Midbrain (tissue), 1 donor: ENCODE results near the gene ELK3.

Source experiments
- DNase-seq: peaks from one replicate; lab custom pipeline; 2025; lab: John Stamatoyannopoulos, UW

Gene ELK3

DNA sequence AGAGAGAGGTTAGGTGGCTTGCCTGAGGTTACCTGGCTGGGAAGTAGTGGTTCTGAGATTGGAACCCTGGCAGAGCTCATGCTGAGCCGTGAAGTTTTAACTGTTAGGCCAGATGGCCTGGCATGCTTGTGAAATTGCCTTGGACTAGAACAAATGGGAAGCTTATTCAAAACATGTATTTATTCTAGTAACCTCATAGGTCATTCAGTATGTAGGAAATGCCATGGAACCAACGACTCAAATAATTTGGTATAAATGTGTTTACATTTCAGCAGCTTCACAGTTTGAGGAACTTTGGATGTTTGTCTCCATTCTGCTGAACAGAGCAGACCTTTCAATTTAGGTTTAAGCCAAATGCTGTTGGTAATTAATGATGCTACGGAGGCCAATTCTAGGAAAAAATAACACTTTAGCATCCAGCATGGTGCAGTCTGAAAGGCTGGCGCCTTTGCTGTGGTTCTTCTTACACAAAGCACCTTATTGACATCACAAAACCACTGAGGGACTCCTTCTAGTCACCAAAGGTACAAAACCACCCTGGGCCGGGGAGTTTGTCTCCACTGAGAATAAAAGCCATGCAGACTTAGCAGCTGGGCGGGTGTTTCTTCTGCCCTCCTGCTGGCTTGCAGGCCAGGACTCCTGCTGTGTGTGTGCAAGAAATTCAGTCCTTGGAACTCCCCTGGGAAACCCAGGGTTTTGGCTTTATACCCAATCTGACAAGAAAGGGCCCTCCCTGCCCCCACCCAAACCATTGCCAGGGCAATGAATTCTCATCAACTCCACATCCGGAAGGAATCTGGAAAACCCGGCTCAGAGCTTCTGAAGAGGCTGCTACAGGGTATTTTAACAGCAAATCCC lies 64.2 kb downstream of the ELK3 start:
- DNase-seq, result peak; percentile 42

DNA sequence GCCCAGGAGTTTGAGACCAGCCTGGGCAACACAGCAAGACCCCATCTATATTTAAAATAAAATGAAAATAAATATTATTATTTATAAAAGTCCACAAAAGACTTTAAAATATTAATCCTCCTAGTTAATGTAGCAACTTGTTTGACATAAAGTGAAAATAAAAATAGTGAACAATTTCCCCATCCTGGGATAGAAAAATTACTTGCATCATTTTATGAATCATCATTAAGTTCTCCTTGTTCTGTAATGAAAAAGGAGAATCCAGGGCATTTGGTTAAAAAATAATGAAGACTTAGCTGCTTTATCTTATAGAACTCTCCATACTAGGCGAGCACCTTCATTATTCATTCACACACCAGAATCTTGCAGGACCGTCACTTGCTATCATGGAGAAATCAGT lies 66.1 kb downstream of the ELK3 start:
- DNase-seq, result no peak

DNA sequence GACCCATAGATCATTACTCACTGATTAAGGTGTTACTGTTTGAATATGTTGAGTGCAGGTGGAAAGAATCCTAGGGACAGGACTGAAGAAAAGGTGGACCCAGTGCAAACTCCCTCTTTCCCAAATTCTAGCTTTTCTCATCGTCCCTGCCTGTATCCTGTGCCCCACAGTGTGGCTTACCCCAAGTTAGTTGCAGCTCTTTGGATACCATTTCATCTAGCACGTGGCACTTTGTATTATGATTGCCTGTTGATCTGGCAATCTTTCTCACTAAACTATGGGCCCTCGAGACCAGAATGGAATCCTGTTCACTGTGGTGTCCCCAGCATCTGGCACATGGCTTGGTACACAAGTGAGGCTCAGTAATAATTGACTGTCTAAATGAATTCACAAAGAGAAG lies 66.5 kb downstream of the ELK3 start:
- DNase-seq, result no peak

DNA sequence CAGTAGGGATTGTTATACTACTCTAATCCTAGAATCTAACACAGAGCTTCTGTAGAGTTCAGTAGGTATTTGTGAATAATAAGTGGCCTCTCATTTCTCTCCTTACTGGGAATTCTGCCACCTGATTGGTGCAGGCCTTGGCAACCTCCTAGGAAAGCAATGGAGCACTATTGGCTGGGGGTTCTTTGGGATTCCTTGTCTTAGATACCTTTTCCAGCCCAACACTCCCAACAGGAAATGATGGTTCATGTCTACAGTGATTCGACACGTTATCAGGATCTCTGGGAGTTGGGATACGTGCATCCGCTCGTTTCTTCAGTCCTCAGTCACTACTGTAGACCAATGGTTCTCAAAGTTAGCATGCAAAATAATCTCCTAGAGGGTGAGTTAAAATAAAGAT lies 67.4 kb downstream of the ELK3 start:
- DNase-seq, result no peak

DNA sequence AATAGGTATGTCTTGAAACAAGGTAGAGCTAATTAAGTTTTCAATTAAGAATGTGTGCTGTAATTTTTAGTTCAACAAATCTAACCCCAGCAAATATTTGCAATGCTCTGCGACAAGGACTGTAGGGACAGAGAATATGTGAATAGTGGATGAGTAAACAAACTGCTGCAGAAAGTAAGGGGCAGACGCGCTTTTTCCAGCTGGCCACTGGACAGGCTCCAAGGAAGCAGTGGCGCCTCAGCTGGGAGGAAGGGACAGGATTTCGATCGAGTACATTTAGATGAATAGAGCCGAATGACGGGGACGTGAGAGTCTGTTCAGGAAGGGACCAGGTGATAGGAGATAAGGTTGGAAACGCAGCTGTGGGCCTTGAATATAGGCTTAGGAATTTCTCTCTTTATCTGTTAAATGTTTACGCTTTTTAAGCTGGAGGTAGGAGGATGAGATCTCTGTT lies 69.3 kb downstream of the ELK3 start:
- peak; percentile 37 for DNase-seq

DNA sequence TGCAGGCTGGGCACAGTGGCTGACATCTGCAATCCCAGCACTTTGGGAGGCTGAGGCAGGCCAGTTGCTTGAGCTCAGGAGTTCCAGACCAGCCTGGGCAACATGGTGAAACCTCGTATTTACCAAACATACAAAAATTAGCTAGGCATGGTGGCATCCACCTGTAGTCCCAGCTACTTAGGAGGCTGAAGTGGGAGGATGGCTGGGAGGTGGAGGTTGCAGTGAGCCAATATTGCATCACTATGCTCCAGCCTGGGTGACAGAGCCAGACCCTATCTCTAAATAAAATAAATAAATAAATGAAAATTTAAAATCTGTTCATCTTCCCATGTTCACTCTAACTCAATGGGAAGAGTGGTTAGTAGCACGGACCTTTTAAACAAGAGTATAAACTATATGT lies 71.2 kb downstream of the ELK3 start:
- DNase-seq, result no peak

DNA sequence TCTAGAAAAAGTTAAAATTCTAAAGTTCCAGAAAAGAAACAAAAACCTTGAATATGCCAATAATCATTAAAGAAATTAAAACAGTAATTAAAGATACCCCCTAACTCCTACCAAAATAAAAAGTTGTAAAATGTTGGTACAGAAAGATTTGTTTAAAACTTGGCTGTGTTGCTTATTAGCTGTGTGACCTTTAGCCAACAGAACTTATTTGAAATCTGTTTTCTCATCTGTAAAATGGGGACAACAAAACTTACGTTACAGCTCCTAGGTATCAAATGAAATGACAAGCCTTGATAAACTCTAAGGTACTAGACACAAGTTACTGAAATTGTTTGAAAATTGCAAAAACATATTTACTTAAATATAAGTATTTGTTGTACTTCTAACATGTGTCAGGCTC lies 71.7 kb downstream of the ELK3 start:
- no peak for DNase-seq

DNA sequence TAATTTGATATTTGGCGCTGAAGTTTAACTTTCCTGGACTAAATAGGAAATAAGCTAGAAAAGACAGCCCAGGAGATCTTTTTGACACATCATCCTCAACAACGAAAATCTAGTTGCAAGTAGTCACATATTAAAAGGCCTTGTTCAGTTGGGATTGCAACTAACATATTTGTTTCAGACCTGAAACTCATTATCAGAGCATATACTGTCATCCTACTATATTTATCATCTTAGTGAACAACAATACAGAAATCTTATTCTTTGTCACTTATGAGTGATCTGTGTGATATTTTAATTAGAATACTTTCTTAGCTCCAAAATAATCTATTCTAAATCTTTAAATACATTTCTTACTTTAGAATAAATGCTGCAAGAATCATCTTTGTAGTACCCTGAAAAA lies 72.1 kb downstream of the ELK3 start:
- DNase-seq, result no peak

DNA sequence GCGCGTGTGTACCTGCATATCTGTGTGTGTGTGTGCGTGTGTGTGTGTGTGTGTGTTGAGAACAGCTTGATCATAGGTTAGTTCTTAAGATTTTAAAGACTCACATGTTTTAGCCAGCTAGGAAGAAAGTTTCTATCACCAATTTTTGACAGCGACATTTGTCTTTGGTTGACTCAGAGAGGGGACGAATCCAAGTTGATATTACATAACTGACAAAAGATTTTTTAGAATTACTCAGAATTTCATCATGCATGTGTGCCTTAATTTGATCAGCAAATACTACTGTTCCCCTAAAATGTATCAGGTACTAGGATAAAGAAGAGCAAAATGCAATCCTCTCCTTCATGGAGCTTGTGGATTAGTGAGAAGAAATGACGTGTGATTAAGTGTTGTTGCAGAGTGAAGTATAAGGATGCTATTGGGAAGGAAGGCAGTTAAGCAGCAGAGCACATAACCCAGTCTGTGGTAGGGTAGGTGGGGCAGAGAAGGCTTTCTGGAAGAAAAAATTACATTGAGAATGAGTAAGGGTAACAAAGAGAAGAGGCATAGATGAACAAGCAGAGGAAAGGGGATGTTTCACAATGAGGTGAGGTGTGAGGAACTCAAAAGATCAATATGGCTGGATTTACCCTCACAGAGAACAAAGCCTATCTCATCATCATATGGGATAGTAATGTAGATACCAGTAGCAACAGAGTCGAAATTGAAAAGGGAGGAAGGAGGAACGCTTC lies 77.5 kb downstream of the ELK3 start:
- no peak for DNase-seq

DNA sequence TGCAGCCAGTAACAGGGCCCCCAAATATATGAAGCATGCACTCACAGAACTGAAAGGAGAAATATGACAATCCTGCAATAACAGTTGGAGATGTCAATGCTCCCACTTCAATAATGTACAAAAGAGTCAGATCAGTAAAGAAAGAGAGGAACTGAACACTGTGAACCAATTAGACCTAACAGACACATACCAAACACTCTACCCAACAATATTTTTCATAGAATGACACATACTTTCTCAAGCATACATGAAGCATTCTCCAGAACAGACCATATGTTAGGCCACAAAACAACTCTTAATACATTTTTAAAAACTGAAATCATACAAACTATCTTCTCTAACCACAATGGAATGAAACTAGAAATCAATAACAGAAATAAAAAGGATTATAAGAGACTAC lies 80.2 kb downstream of the ELK3 start:
- DNase-seq, result no peak

DNA sequence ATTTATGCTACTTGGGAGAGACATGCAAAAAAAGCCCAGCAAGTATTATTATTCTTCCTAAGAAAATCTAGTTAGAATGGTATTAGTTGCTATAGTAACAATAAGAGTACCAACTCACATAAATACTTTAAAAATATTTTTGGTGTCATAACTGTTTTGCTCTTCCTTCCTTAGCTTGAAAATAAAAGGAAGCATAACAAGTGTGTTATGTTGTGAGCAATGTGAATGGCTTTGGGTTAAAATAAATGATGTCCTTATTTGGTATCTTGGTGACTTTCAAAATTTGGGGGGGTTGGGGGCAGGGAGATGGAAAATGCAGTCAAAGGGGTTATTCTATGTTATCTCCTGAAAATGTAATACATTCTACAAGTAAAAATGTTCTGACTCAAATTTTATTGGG lies 91.0 kb downstream of the ELK3 start:
- DNase-seq, result no peak

DNA sequence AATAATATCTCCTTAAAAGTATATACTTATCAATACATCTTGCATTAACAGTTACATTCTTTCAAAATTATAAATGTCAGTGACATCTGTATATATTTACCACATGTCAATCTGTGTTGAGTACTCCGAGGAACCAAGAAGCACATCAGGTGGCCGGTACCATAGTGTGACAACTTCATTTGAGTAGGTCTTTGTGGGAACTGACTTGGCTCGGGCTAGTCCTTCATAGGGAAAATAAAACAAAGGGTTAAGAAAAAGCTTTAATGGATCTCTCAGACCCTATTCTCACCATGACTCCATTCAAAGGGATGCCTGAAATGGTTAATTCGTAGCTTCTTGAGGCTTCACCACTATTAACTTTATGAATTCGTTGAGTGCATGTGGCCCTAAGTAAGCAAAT lies 94.9 kb downstream of the ELK3 start:
- DNase-seq, result no peak

DNA sequence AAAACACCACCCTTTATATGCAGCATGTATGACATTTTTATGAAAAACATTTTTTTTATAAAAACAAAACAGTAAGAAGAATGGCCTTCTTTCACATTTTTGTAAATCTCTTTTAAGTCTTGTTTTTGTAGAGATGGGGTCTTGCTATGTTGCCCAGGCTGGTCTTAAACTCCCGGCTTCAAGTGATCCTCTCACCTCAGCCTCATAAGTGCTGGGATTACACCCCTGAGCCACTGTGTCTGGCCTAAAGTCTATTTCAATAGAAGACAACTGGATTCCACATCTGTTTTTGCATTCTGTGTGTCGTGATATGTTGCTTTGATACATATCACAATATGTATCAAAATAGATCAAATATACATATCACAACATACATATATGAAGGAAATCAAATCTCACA lies 98.9 kb downstream of the ELK3 start:
- no peak for DNase-seq

DNA sequence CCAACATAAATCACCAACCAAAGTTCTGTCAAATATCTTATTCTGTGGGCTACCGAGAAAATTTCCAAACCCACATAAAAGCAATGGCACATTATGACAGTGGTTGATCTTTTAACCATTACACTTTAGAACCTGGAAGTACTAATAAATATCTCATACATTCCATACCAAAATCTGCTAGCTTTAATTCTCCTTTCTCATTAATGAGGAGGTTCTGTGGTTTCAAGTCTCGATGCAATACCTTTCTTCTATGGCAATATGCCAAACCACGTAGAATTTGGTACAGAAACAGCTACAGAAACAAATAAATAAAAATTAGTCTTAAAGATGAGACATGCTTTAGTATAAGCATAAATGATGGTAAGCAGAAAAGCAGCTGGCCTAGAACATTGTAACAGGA lies 100.7 kb downstream of the ELK3 start:
- DNase-seq, result no peak

DNA sequence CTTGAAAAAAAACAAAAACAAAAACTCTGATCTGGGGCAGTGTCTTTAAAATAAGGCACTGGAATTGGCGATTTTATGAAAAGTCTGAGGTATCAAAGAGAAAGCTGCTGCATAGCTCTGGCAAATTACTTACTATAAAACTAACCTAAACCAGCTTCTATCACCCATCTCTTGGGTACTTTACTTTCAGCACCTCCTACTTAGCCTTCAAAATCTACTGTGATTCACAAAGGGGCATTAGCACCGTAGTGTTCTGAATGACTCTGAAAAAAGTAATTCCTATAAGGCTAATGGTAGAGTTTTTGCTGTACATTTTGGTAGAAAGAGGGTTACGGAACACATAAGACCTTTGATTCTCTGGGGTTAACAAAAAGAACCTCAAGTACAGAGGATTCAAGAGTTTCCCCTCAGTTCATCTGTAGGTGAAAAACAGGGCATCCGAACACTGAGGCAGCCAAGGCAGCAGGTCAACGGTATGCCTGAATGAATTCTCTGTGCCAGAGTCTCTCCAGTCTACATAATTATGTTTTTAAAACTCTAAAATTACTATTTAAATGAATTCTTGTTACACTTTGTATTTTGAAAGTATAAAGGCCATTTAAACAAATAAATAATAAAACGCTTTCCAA lies 101.5 kb downstream of the ELK3 start:
- DNase-seq, result no peak

DNA sequence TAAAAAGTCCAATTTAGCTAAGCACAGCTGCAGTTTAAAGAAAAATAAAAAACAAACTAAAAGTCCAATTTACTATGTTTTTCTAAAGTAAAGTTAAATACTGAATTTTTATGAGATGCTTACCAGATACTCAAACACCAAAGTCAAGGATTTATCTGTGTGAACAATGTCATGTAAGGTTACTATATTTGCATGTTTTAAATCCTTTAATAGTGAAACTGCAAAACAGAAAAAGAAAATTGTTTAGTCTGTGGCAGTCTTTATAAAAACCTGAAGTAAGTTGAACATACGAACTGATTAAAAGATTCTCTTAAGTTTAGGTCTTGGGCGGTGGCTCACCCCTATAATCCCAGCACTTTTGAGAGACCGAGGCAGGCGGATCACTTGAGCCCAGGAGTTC lies 103.3 kb downstream of the ELK3 start:
- no peak for DNase-seq

DNA sequence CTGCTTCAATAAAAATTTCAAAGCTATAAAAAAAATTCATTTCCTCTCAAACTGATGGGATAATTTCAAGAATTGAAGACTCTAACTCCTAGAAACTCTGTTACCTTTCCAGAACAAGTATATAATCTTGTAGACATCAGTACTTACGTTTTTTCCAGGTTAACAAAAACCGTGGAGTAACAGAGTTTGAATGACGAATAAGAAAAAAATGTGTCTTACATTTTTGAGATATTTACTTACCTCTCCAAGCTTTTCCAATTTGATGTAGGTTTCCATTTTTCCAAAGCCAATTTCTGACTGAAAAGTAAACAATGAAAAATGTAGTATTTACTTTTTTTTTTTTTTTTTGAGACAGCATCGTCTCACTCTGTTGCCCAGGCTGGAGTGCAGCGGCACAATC lies 105.9 kb downstream of the ELK3 start:
- DNase-seq, result no peak

DNA sequence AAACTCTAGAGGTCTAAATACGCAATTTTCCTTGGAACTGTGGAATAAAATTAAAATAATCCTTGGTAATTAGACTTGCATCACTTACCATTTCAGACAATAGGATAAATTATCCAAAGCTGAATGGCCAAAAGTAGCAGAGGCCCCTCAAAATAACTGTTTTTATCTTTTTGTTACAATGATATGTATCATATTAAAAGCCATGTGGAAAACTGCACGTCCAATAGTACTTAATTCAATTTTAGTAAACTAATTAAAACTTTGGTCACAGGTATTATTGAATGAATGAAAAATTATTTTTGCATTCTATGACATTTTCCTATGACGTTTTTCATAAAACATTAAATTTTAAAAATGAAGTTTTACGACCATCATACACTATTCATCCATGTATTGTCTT lies 107.6 kb downstream of the ELK3 start:
- DNase-seq, result no peak

DNA sequence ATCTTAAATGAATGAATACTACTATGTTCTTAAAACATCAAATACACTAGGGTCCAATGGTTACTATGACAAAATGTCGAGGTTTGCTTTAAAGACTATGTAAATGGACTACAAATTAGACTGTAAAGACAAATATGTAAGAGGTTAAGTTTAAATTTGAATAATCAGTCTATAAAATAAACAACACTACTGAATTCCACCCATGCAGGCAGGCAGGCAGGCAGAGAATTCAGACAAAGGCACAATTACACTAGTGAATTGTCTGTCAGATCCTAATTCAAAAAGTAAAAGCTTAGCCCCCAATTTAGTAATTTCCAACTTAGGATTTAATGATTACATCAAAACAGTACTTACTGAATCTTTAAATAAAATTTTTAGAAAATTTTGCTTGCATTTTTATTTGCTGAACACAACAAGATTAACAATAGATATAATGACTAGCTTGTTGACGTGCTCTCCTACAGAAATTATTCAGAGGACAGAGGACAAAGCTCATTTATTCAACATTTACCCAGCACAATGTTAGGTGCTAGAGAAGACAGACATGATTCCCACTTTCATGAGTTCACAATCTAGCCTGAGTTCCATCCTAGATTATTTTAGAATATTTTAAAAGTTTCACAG lies 108.6 kb downstream of the ELK3 start:
- peak; percentile 71 for DNase-seq

DNA sequence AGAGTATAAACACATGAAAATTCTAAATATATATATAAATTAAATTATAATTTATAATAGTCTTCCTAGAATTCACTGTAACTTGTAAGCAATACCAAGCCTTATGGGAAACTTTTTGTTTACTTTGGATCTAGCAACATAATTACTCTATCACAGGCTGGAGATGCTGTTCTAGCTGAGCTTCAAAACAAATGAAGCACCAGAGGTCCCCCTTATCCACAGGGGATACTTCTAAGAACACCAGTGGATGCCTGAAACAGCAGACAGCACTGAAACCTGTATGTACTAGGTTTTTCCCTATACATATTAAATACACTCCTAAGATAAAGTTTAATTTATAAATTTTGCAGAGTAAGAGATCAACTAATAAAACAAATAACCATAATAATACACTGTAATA lies 109.5 kb downstream of the ELK3 start:
- no peak for DNase-seq

DNA sequence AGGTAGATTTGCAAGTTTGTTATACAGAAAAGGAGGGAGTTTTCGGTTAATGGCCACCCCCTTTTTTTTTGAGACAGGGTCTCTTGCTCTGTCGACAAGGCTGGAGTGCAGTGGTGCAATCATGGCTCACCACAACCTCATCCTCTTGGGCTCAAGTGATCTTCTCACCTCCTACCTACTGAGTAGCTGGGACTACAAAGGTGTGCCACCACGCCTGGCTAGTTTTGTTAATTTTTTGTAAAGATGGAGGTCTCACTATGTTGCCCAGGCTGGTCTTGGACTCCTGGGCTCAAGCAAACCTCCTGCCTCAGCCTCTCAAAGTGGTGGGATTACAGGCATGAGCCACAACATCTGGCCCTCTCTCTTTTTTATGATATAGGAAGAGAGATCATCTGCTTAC lies 111.5 kb downstream of the ELK3 start:
- DNase-seq, result no peak

DNA sequence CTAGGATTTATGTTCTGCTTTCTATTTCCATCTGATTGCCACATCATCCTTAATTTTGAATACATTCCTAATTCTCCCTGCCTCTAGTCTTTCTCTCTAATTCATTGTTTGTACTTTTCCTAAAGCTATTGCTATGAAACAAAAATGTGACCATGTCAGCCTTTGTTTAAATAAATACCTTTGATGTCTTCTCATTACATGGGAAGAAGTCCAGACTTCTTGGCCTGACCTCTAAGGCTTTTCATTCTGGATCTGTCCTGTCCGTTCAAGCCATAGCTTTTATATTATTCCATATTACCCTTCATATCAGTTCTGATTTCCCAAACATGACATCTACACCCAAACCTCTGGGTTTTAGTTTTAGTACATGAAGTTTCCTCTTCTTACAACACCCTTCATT lies 114.7 kb downstream of the ELK3 start:
- no peak for DNase-seq

DNA sequence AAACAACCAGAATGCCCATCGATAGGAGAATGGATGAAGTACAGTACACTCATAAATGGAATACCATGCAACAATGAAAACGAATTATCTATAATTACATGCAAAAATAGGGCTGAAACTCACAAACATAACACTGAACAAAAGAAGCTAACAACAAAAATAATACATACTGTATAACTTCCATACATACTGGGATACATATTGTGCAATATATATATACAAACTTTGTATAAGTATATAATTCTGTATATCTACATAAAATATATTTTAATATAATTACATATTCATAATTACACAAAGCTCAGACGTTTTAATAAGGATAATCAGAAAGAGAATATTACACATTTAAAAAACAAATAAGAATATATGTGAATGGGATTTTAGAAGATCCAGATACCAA lies 115.9 kb downstream of the ELK3 start:
- DNase-seq, result no peak
